Breast epithelium (tissue), 3 donors: ENCODE results near the gene RENBP.

Source experiments
- POLR2A ChIP-seq: fragments of 450-650 bp; IDR thresholded peaks from one replicate; pipeline ENCODE4 v1.6.1; 2016; ENCODE audit warnings: antibody characterized with exemption, mild to moderate bottlenecking, moderate library complexity
- POLR2AphosphoS5 ChIP-seq, 3 donors: sonication (generic); formaldehyde crosslinking; IDR thresholded peaks; one replicate each; pipeline ENCODE4 v1.6.1; 2017; ENCODE audit warnings: antibody characterized with exemption in 3 of 3
- TF ChIP-seq, protein P1 (sequence below), 3 donors: fragments of 450-650 bp; IDR thresholded peaks; one replicate each; pipeline ENCODE4 v1.5.1; 2016 to 2017; ENCODE audit warnings: antibody characterized with exemption in 3 of 3, mild to moderate bottlenecking in 3 of 3, moderate library complexity in 3 of 3

DNA sequence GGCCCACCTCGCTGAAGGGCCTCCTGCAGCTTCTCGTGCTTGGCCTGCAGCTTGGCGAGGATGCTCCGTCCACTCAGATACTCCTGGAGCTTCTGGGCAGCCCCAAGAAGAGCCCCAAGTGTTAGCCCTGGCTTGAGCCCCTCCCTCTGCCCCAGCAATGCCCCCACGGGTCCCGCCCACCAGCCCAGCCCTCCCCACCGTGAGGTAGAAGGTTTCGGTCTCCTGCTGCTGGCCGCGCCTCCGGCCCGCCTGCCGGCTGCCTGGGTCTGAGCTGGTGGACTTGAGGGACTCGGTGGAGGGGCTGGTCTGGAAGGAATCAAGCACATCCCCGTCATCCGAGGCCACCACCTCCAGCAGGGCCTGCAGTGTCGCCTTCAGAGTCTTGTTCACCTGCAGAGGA, 31.2 kb downstream of the RENBP start:
- TF ChIP-seq, protein P1, sequence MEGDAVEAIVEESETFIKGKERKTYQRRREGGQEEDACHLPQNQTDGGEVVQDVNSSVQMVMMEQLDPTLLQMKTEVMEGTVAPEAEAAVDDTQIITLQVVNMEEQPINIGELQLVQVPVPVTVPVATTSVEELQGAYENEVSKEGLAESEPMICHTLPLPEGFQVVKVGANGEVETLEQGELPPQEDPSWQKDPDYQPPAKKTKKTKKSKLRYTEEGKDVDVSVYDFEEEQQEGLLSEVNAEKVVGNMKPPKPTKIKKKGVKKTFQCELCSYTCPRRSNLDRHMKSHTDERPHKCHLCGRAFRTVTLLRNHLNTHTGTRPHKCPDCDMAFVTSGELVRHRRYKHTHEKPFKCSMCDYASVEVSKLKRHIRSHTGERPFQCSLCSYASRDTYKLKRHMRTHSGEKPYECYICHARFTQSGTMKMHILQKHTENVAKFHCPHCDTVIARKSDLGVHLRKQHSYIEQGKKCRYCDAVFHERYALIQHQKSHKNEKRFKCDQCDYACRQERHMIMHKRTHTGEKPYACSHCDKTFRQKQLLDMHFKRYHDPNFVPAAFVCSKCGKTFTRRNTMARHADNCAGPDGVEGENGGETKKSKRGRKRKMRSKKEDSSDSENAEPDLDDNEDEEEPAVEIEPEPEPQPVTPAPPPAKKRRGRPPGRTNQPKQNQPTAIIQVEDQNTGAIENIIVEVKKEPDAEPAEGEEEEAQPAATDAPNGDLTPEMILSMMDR (IDR thresholded peaks at IDR 0.05), result no peak
- TF ChIP-seq POLR2A, result no peak
- TF ChIP-seq POLR2AphosphoS5 (IDR thresholded peaks at IDR 0.05), result no peak
